K562 (cell line): ENCODE data around the gene OXTR. TPM values are rescaled to one million over a fixed set of nuclear protein-coding genes. Genes with fewer than 3 reads are reported as not detected.

Experiments
- ATAC-seq: fragments of 200-7000 bp; cut with Tn5 transposase; 3 replicates; pipeline ENCODE4 v1.9.1; 2020; ENCODE audit warnings: moderate library complexity
- BruUV-seq: library from RNA; stranded (reverse); fragments of 400-500 nt; replicated peaks from 2 replicates; lab custom pipeline; 2021; lab: Mats Ljungman, UMichigan
- CTCF ChIA-PET: fragments of 300-600 bp; formaldehyde crosslinking; extraction: SDS; loops from one replicate; lab custom pipeline; 2021; ENCODE audit warnings: low intra/inter-chr PET ratio; lab: Yijun Ruan, JAX
- POLR2A ChIA-PET: fragments of 300-600, 350-650 bp; sonication (Branson Sonifier 250); formaldehyde crosslinking; extraction: SDS; loops from one replicate; lab custom pipeline; 2021; ENCODE audit warnings: antibody characterized with exemption, inconsistent platforms; lab: Yijun Ruan, JAX
- DNase-seq, 4 experiments: peaks; one replicate each; pipeline versions ENCODE4 v3.0.0 to v3.0.0-alpha.2; 2011 to 2018; ENCODE audit warnings: low spot score in 3 of 4, mixed read lengths in 3 of 4; ENCODE audit errors: extremely low read depth in 1 of 4
- FAIRE-seq: peaks from 2 replicates; lab custom pipeline; 2011; peaks lifted over from hg19 to GRCh38; lab: Jason Lieb, UNC
- H2AFZ ChIP-seq: 2 replicates; pipeline ENCODE4 v1.6.0; 2011; ENCODE audit warnings: low read depth, low read length, control low read depth, inconsistent platforms
- H3K27ac ChIP-seq: fragments of 200-600 bp; 3 replicates; pipeline ENCODE4 v1.8.0; 2011; ENCODE audit warnings: low read depth, mild to moderate bottlenecking, control low read depth, inconsistent platforms, low read length, moderate library complexity, mixed read lengths; ENCODE audit errors: extremely low read depth
- H3K27me3 ChIP-seq, 2 experiments: fragments of 300-600 bp in 1 of 2; 2 replicates in 1 of 2; 3 replicates in 1 of 2; pipeline versions ENCODE4 v1.6.0 to v1.8.0; 2011; ENCODE audit warnings: inconsistent platforms in 2 of 2, low read length in 2 of 2, mild to moderate bottlenecking in 1 of 2, mixed read lengths in 1 of 2, moderate library complexity in 1 of 2; ENCODE audit not compliant: control insufficient read depth in 2 of 2, insufficient read depth in 2 of 2
- H3K36me3 ChIP-seq: fragments of 300-600 bp; 3 replicates; pipeline ENCODE4 v1.8.0; 2011; ENCODE audit warnings: mild to moderate bottlenecking, low read length, inconsistent platforms; ENCODE audit not compliant: control insufficient read depth, insufficient read depth
- H3K4me1 ChIP-seq, 2 experiments: fragments of 200-600 bp in 1 of 2; replicated peaks in 1 of 2; 2 replicates in 1 of 2; 3 replicates in 1 of 2; pipeline versions ENCODE4 v1.5.1 to v1.8.0; 2011; ENCODE audit warnings: inconsistent platforms in 2 of 2, low read length in 2 of 2, mild to moderate bottlenecking in 1 of 2, mixed read lengths in 1 of 2, moderate library complexity in 1 of 2; ENCODE audit not compliant: control insufficient read depth in 2 of 2, insufficient read depth in 2 of 2
- H3K4me2 ChIP-seq: 2 replicates; pipeline ENCODE4 v1.6.1; 2011; ENCODE audit warnings: low read length, control low read depth, inconsistent platforms, mixed read lengths; ENCODE audit not compliant: insufficient read depth
- H3K4me3 ChIP-seq: fragments of 200-600 bp; sonication (generic), shearing (Covaris generic); 2 replicates; pipeline ENCODE4 v1.5.1; 2016; ENCODE audit warnings: control low read depth, inconsistent platforms
- H3K79me2 ChIP-seq: fragments of 200-600 bp; 3 replicates; pipeline ENCODE4 v1.8.0; 2011; ENCODE audit warnings: low read length, inconsistent platforms; ENCODE audit not compliant: control insufficient read depth, insufficient read depth
- H3K9ac ChIP-seq, 2 experiments: 2 replicates each; pipeline versions ENCODE4 v1.6.0 to v1.6.1; 2011; ENCODE audit warnings: low read depth in 2 of 2, low read length in 2 of 2, control low read depth in 1 of 2, inconsistent platforms in 1 of 2, mild to moderate bottlenecking in 1 of 2, mixed read lengths in 1 of 2; ENCODE audit not compliant: insufficient read depth in 1 of 2
- H3K9me1 ChIP-seq: one replicate; pipeline ENCODE4 v1.6.0; 2011; ENCODE audit warnings: inconsistent platforms, mild to moderate bottlenecking, low read length, moderate library complexity; ENCODE audit not compliant: control insufficient read depth, insufficient read depth
- H3K9me3 ChIP-seq: replicated peaks from 2 replicates; pipeline ENCODE4 v1.5.1; 2011; ENCODE audit warnings: low read depth, low read length, inconsistent platforms; ENCODE audit not compliant: control insufficient read depth, insufficient read depth
- H4K20me1 ChIP-seq: replicated peaks from 2 replicates; pipeline ENCODE4 v1.6.1; 2011; ENCODE audit warnings: low read length, inconsistent platforms, mixed read lengths; ENCODE audit not compliant: control insufficient read depth, insufficient read depth
- HDAC8 ChIP-seq: fragments of 450-650 bp; IDR thresholded peaks from 2 replicates; pipeline ENCODE4 v1.6.1; 2016; ENCODE audit warnings: mild to moderate bottlenecking, missing genetic modification characterization, moderate library complexity, missing compliant biosample characterization
- NONO ChIP-seq, 2 experiments: fragments of 200-400 bp in 1 of 2; fragments of 450-650 bp in 1 of 2; formaldehyde crosslinking in 1 of 2; IDR thresholded peaks; 2 replicates each; pipeline ENCODE4 v1.6.1; 2017; ENCODE audit warnings: low read depth in 2 of 2, mild to moderate bottlenecking in 2 of 2, moderate library complexity in 2 of 2, low read length in 1 of 2
- NUFIP1 ChIP-seq: fragments of 450-650 bp; IDR thresholded peaks from 2 replicates; pipeline ENCODE4 v1.6.1; 2018; ENCODE audit not compliant: partially characterized antibody
- PTBP1 ChIP-seq: fragments of 200-400 bp; formaldehyde crosslinking; IDR thresholded peaks from 2 replicates; pipeline ENCODE4 v1.6.1; 2017; ENCODE audit warnings: low read depth, low read length
- STAT5A ChIP-seq: IDR thresholded peaks from 2 replicates; pipeline ENCODE4 v1.6.1; 2012; ENCODE audit warnings: low read length, inconsistent platforms, borderline replicate concordance
- TEAD2 ChIP-seq: fragments of 450-650 bp; IDR thresholded peaks from 2 replicates; pipeline ENCODE4 v1.6.1; 2016; ENCODE audit warnings: missing genetic modification characterization, control low read depth, missing compliant biosample characterization
- TSHZ1 ChIP-seq: fragments of 250-450 bp; sonication (Bioruptor Pico); IDR thresholded peaks from 2 replicates; pipeline ENCODE4 v1.4.0; 2020; ENCODE audit warnings: mild to moderate bottlenecking, moderate library complexity
- WGBS: fragments of 100-300 bp; shearing (Covaris generic); methylation state at CpG from one replicate; pipeline ENCODE4 v1.1.6; 2016; ENCODE audit warnings: low coverage, mixed read lengths; ENCODE audit not compliant: insufficient coverage; ENCODE audit errors: missing lambda C conversion rate; 5-methylcytosine and 5-hydroxymethylcytosine counted together
- in situ Hi-C: fragments of 300-500 bp; cut with MboI; formaldehyde crosslinking; loops from 4 replicates; pipeline ENCODE4 v1.15.0; 2018; ENCODE audit warnings: inconsistent platforms, mixed read lengths
- intact Hi-C: fragments of 100-400 bp; cut with micrococcal nuclease; formaldehyde crosslinking; loops from 2 replicates; pipeline ENCODE4 v1.14.2; 2022
- polyA plus RNA-seq, 8 experiments: library from polyadenylated mRNA; depleted of rRNA in 4 of 8; stranded (reverse) in 5 of 8; unstranded in 3 of 8; fragments of >200 nt; fragmentation: Nextera tagmentation in 2 of 8; fragmentation: Illumina TruSeq in 1 of 8; extraction: Ambion mirVana in 2 of 8; extraction: Trizol in 1 of 8; gene quantifications; 2 replicates each; pipeline versions ENCODE4 v1.2.1 to v1.2.3, GENCODE V29; 2011 to 2014; ENCODE audit warnings: inconsistent platforms in 1 of 8, missing spikeins in 1 of 8
- total RNA-seq, 7 experiments: library from RNA; depleted of rRNA in 6 of 7; stranded (reverse); fragments of >200 nt in 6 of 7; fragmentation: Illumina TruSeq in 2 of 7; extraction: Trizol in 2 of 7; gene quantifications; 2 replicates each; pipeline versions ENCODE4 v1.2.1 to v1.2.3, GENCODE V29; 2011 to 2021; ENCODE audit warnings: low replicate concordance in 1 of 7

Gene OXTR
- total and polyA plus RNA-seq, 9 of the 15 experiments (the other 6 are each of a cell fraction or from before 2014, with no cell fraction given): 0.14 to 1.3 (median 0.80) TPM

DNA sequence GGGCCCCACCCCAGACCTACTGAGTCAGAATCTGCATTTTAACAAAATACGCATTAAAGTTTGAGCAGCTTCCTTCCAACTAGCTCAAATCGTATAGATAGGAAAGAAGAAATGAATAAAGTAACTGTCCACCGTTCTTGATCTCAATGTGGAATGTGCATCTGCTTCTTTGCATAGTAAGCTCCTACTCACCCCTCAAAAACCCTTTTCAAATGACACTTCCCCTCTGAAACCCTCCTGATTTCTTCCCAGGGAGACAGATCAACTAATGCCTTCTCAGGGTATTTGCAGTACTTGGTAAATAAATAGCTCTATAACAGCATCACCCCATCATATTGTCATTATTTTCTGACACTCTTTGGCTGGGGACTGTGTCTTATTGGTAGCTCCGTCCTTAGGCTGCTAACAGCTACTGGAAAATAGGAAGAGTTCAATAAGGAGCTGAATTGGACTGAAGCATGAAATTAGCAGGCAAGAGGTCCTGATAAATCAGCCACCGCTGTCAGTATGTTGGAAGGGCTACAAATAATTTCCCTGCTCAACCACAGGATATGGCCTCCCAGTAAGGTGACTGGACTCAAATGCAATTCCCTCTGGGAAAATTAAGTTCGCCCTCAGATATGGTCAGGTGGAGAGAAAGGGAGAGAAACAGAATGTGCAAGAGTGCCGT lies 10.2 kb downstream of the OXTR start:
- no peaks in the 10 kb centered on the region for H3K9me3 ChIP-seq

More for the DNA sequence above, 10.2 kb downstream of the OXTR start:
- Histone ChIP-seq H3K27me3 (peaks cover 25 to 62% of the 10 kb centered on the region in 2 experiments; a peak in 4 of 5 replicates), H3K36me3 (no peaks in the 10 kb centered on the region), H3K4me3 (no peak overlapping the region), H3K4me1 (no peaks in the 10 kb centered on the region), H3K9ac (no peak overlapping the region), H3K79me2 (no peaks in the 10 kb centered on the region), H3K4me2 (no peak overlapping the region), H3K27ac (no peak overlapping the region), H4K20me1 (peaks cover 5% of the 10 kb centered on the region; the same call in 1 of the 2 replicates), H2AFZ (no peak overlapping the region), H3K9me1 (no peaks in the 10 kb centered on the region)
- CTCF ChIA-PET: no interaction called here
- in situ Hi-C loops: no loop called here
- POLR2A ChIA-PET: interaction anchor here (0.6 to 0.7 kb wide), 2 partner anchors 17 to 129 kb away, joined by 3 read pairs; no protein-coding TSS in a partner anchor
- BruUV-seq: no TSS peak
- ATAC-seq (no peak), FAIRE-seq (no peak), DNase-seq (no peak)
- TF ChIP-seq STAT5A (no peak), PTBP1 (no peak), HDAC8 (tag) (no peak), NONO (IDR thresholded peaks at IDR 0.05; ENCODE audit: low read depth in 2 of 2, low read length in 1 of 2) (no peak), NUFIP1 (no peak), TEAD2 (no peak), TSHZ1 (no peak)
- WGBS: 6% methylated on average over 7 of the region's 7 CpGs
- intact Hi-C loops: no loop called here
